SU-DHL-6 (cell line): ENCODE results near the gene SLC25A48.
"Not testable (repeated sequence)": the region's sequence is repeated elsewhere in the genome, so short reads cannot be mapped to it uniquely, and the experiment has no call there.

Experiments
- H2AFZ ChIP-seq: fragments of 200-600 bp; sonication (generic); 2 replicates; pipeline ENCODE4 v1.6.1; 2014; ENCODE audit warnings: low read depth, mild to moderate bottlenecking, moderate library complexity, mixed read lengths, antibody characterized with exemption, low read length; ENCODE audit not compliant: severe bottlenecking
- H3F3A ChIP-seq: fragments of 200-600 bp; shearing (Covaris generic); 2 replicates; pipeline ENCODE4 v1.6.0; 2016; ENCODE audit warnings: antibody characterized with exemption, mild to moderate bottlenecking; ENCODE audit not compliant: insufficient read depth
- H3K27ac ChIP-seq: fragments of 200-600 bp; sonication (generic); 2 replicates; pipeline ENCODE4 v1.5.1; 2016; ENCODE audit warnings: low read depth, mild to moderate bottlenecking, low read length, moderate library complexity, mixed read lengths
- H3K27me3 ChIP-seq: fragments of 200-600 bp; sonication (generic), shearing (Covaris generic); 2 replicates; pipeline ENCODE4 v1.6.0; 2014; ENCODE audit warnings: mild to moderate bottlenecking, low read length
- H3K36me3 ChIP-seq: fragments of 200-600 bp; sonication (generic); 2 replicates; pipeline ENCODE4 v1.6.1; 2014; ENCODE audit warnings: mild to moderate bottlenecking, low read length, mixed read lengths
- H3K4me2 ChIP-seq: fragments of 300-600, 200-600 bp; shearing (Covaris generic), sonication (generic); 2 replicates; pipeline ENCODE4 v1.6.0; 2014; ENCODE audit warnings: low read length, low read depth, mild to moderate bottlenecking; ENCODE audit not compliant: poor library complexity, severe bottlenecking
- H3K4me3 ChIP-seq: fragments of 200-600 bp; sonication (generic); 2 replicates; pipeline ENCODE4 v1.5.1; 2014; ENCODE audit warnings: antibody characterized with exemption, low read length, mild to moderate bottlenecking, mixed read lengths; ENCODE audit not compliant: insufficient read depth, poor library complexity, severe bottlenecking
- H3K79me2 ChIP-seq: fragments of 200-600 bp; sonication (generic); 2 replicates; pipeline ENCODE4 v1.6.1; 2014; ENCODE audit warnings: mild to moderate bottlenecking, low read length, moderate library complexity; ENCODE audit not compliant: insufficient read depth
- H3K9ac ChIP-seq: fragments of 200-600 bp; sonication (generic); 2 replicates; pipeline ENCODE4 v1.7.0; 2014; ENCODE audit warnings: mild to moderate bottlenecking, low read length
- H3K9me2 ChIP-seq: fragments of 200-600 bp; sonication (generic); replicated peaks from 2 replicates; pipeline ENCODE4 v1.6.1; 2014; ENCODE audit warnings: low read length; ENCODE audit not compliant: insufficient read depth
- H3K9me3 ChIP-seq: fragments of 200-600 bp; sonication (generic); 2 replicates; pipeline ENCODE4 v1.6.1; 2014; ENCODE audit warnings: low read length, mixed read lengths; ENCODE audit not compliant: insufficient read depth
- H4K20me1 ChIP-seq: fragments of 200-600 bp; sonication (generic); 2 replicates; pipeline ENCODE4 v1.6.1; 2014; ENCODE audit warnings: low read depth, mild to moderate bottlenecking, antibody characterized with exemption, low read length, moderate library complexity, mixed read lengths
- EZH2phosphoT487 ChIP-seq: fragments of 200-600 bp; sonication (generic), shearing (Covaris generic); conservative IDR thresholded peaks from 2 replicates; pipeline ENCODE4 v1.6.1; 2018; ENCODE audit warnings: mild to moderate bottlenecking, antibody characterized with exemption, low read length, moderate library complexity, mixed read lengths
- TF ChIP-seq, protein P1 (sequence below): fragments of 200-600 bp; sonication (generic); IDR thresholded peaks from one replicate; pipeline ENCODE4 v1.5.1; 2017; ENCODE audit warnings: antibody characterized with exemption, mild to moderate bottlenecking, low read length, moderate library complexity; ENCODE audit not compliant: insufficient read depth, poor library complexity, severe bottlenecking

The SLC25A48 gene

DNA sequence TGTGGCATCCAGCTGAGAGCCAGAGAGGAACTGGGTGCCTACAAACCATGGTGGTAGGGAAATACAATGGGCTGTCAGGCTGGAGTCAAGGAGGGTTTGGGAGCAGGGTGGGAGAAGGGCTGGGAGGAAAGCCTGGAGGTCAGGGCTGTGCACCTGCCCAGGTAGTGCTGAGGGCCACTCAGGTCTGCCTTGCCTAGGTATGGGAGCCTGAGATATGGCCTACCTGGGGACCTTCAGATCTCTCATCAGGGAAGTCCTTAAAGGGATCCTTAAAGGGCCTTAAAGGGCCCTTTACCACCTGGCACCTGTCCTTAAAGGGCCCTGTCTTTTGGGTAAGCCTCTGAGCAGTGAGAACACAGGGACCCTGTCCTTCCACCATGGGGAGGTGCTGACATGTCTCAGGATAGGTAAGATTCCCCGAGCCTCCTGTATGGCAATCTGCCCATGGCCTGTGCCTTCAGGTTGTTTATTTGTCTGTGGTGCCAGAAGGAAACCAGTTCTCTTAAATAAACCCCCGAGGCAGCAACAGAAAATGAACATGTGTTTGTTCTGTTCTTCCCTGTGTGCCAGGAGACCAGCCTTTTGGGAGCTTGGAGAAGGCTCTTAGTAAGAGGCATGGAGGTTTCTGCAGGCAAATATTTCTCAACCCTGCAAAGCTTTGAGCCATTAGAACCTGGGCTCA lies 23.3 kb downstream of the SLC25A48 start:
- TF ChIP-seq EZH2phosphoT487: no peak
- TF ChIP-seq, protein P1, sequence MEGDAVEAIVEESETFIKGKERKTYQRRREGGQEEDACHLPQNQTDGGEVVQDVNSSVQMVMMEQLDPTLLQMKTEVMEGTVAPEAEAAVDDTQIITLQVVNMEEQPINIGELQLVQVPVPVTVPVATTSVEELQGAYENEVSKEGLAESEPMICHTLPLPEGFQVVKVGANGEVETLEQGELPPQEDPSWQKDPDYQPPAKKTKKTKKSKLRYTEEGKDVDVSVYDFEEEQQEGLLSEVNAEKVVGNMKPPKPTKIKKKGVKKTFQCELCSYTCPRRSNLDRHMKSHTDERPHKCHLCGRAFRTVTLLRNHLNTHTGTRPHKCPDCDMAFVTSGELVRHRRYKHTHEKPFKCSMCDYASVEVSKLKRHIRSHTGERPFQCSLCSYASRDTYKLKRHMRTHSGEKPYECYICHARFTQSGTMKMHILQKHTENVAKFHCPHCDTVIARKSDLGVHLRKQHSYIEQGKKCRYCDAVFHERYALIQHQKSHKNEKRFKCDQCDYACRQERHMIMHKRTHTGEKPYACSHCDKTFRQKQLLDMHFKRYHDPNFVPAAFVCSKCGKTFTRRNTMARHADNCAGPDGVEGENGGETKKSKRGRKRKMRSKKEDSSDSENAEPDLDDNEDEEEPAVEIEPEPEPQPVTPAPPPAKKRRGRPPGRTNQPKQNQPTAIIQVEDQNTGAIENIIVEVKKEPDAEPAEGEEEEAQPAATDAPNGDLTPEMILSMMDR: no peak
- Histone ChIP-seq H3K4me3 (no peak overlapping the region), H3K27me3 (no peaks in the 10 kb centered on the region), H3K9ac (no peak overlapping the region), H3K36me3 (no peaks in the 10 kb centered on the region), H3K27ac (no peak overlapping the region), H3K9me2 (no peaks in the 10 kb centered on the region), H2AFZ (no peak overlapping the region), H3K79me2 (no peaks in the 10 kb centered on the region), H3K4me2 (no peak overlapping the region), H3F3A (no peaks in the 10 kb centered on the region), H3K9me3 (no peaks in the 10 kb centered on the region; the same call in 1 of the 2 replicates), H4K20me1 (no peaks in the 10 kb centered on the region)

DNA sequence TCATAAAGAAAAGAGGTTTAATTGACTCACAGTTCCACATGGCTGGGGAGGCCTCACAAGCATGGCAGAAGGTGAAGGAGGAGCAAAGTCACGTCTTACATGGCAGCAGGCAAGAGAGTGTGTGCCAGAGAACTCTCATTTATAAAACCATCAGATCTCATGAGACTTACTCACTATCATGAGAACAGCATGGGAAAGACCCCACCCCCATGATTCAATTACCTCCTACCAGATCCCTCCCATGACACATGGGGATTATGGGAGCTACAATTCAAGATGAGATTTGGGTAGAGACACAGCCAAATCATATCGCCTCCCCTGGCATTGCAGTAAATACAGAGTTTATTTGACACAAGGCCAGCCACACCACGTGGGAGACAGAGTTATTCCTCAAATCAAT lies 24.7 kb downstream of the SLC25A48 start:
- H3K4me3 ChIP-seq, H3K9ac ChIP-seq, H3K79me2 ChIP-seq, H3K27ac ChIP-seq, H4K20me1 ChIP-seq, H3K9me3 ChIP-seq, H2AFZ ChIP-seq, H3F3A ChIP-seq, H3K27me3 ChIP-seq, H3K4me2 ChIP-seq, H3K36me3 ChIP-seq, H3K9me2 ChIP-seq: not testable (repeated sequence)

DNA sequence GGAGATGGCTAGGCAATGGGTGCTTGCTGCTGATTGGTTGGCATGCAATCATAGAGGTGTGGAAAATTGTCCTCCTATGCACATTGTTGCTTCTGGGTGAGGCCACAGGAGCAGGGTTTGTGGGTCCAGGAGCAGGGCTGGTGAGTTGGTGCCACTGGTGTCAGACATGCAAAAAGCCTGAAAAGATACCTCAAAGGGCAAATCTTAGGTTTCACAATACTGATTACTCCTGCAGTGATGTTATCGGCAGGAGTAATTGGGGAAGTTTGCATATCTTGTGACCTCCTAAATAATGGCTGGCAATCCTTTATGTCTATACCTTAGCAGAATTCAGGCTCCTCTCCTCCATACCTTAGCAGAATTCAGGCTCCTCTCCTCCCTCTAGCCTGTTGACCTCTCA lies 25.2 kb downstream of the SLC25A48 start:
- no peak for TF ChIP-seq EZH2phosphoT487
- TF ChIP-seq, protein P1: no peak
- no peak overlapping the region for H2AFZ ChIP-seq
- H3K9ac ChIP-seq: no peak overlapping the region
- no peaks in the 10 kb centered on the region for H3K79me2 ChIP-seq
- H3K36me3 ChIP-seq: no peaks in the 10 kb centered on the region
- H3K27ac ChIP-seq: no peak overlapping the region
- H3K9me2 ChIP-seq: no peaks in the 10 kb centered on the region
- H3K4me2 ChIP-seq: no peak overlapping the region
- no peaks in the 10 kb centered on the region for H3K27me3 ChIP-seq
- H3F3A ChIP-seq: no peaks in the 10 kb centered on the region
- H4K20me1 ChIP-seq: no peaks in the 10 kb centered on the region
- H3K9me3 ChIP-seq: no peaks in the 10 kb centered on the region; the same call in 1 of the 2 replicates
- no peak overlapping the region for H3K4me3 ChIP-seq

DNA sequence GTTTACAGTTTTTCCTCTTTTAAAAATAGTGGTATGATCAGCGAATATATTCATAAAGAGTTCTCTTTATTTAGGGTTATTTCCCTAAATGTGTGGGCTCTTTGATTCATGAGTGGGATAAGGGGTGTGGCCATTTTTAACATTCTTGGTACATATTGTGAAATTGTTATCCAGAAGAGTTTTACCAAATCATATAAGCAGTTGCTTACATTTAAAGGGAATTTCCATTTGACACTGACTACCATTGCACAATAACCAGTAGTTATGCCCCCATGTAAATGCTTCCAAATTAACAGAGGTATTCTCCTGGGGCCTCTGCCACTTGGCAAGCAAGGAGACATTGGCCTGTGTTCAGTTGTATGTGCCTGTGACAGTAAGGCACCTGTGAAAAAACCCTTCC lies 27.2 kb downstream of the SLC25A48 start:
- Histone ChIP-seq H3F3A (no peaks in the 10 kb centered on the region), H3K79me2 (no peaks in the 10 kb centered on the region), H2AFZ (no peak overlapping the region), H3K9ac (no peak overlapping the region), H3K4me2 (no peak overlapping the region), H3K4me3 (no peak overlapping the region), H3K36me3 (no peaks in the 10 kb centered on the region), H3K27ac (no peak overlapping the region), H4K20me1 (no peaks in the 10 kb centered on the region), H3K9me2 (no peaks in the 10 kb centered on the region), H3K27me3 (no peaks in the 10 kb centered on the region), H3K9me3 (no peaks in the 10 kb centered on the region; the same call in 1 of the 2 replicates)
- no peak for TF ChIP-seq EZH2phosphoT487
- TF ChIP-seq, protein P1: no peak
